Epithelial cell of proximal tubule (primary cell): Measurements from ENCODE around the gene PAPPA. TPM values are rescaled to one million over a fixed set of nuclear protein-coding genes. Genes with fewer than 3 reads are reported as not detected.
A peak's percentile ranks its signal among the peaks of the same experiment; 100 is the strongest.

ENCODE experiments used
- DNase-seq: peaks from one replicate; pipeline ENCODE4 v3.0.0-alpha.2; 2011; ENCODE audit warnings: low read depth
- H3K4me3 ChIP-seq: 2 replicates; pipeline ENCODE4 v1.5.1; 2011; ENCODE audit warnings: low read depth, mild to moderate bottlenecking, low read length
- total RNA-seq: library from RNA; depleted of rRNA; stranded (reverse); fragments of >200 nt; gene quantifications from 2 replicates; pipeline ENCODE4 v1.2.3, GENCODE V29; 2015
- TF ChIP-seq, protein P1 (sequence below): conservative IDR thresholded peaks from 2 replicates; pipeline ENCODE4 v1.5.1; 2012; ENCODE audit warnings: low read depth, mild to moderate bottlenecking, low read length

PAPPA gene
- total RNA-seq, 1 donor from 2014 or later: 2.5 TPM

DNA sequence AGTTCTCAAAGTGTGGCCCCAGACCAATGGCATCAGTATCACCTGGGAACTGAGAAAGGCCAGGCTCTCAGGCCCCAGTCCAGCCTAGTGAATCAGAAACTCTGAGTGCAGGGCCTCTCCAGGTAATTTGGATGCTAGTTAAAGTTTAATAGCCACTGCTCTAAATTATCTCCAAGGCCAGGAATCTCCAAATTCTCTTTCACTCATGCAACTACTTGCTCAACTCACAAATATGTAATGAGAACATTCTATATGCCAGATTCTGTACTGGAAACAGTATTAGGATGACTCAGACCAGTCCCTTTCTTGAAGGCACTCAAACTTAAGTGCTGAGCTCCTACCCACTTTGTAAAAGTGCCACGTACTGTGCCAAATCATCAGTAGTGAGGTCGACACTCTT is 84.6 kb downstream of the PAPPA start:
- TF ChIP-seq, protein P1, sequence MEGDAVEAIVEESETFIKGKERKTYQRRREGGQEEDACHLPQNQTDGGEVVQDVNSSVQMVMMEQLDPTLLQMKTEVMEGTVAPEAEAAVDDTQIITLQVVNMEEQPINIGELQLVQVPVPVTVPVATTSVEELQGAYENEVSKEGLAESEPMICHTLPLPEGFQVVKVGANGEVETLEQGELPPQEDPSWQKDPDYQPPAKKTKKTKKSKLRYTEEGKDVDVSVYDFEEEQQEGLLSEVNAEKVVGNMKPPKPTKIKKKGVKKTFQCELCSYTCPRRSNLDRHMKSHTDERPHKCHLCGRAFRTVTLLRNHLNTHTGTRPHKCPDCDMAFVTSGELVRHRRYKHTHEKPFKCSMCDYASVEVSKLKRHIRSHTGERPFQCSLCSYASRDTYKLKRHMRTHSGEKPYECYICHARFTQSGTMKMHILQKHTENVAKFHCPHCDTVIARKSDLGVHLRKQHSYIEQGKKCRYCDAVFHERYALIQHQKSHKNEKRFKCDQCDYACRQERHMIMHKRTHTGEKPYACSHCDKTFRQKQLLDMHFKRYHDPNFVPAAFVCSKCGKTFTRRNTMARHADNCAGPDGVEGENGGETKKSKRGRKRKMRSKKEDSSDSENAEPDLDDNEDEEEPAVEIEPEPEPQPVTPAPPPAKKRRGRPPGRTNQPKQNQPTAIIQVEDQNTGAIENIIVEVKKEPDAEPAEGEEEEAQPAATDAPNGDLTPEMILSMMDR: no peak
- H3K4me3 ChIP-seq: no peak overlapping the region
- DNase-seq: peak; percentile 56

DNA sequence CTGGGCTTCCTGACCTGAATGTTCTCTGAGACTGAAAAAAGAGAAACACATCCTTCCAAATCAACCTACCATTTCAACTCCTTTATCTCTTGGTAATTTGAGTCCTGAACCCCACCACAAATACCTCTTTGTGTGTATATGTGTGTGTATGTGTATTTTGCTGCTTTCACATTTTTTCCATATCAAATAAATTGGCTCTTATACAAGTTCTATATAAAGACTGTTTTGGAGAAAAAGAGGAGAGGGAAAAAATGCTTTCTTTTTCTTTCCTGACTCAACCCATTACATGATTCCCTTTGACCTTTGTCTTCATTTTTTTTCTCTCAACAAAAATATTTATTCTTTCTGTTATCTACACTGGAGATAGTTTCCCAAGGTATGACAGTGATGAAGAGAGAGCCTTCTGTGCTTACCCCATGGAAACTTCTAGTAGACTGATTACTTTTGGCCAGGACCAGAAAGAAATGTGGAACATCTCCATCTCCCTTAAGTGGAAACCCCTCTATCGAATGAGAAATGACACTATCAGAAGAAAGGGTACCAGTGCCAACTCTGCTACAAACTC is 85.3 kb downstream of the PAPPA start:
- TF ChIP-seq, protein P1: no peak
- DNase-seq: no peak
- no peak overlapping the region for H3K4me3 ChIP-seq

DNA sequence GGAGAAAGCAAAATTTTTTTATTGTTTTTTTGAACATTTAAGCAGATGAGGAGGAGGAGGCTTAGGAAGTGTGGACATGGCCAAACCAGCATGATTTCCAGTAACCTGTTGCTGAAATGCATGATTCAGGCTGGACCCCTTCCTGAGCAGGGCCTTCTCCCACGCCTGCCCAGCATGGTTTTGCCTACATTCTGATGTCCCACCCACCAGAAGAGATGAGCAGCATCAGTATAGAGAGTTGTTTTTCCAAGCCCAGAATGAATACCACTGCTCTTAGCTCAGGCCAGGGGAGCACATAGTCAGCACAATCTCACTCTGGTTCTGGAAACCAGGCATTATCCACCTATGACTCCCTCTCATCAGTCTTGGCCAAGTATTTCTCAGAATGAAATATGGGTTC is 90.1 kb downstream of the PAPPA start:
- no peak overlapping the region for H3K4me3 ChIP-seq
- DNase-seq: no peak
- TF ChIP-seq, protein P1: no peak

DNA sequence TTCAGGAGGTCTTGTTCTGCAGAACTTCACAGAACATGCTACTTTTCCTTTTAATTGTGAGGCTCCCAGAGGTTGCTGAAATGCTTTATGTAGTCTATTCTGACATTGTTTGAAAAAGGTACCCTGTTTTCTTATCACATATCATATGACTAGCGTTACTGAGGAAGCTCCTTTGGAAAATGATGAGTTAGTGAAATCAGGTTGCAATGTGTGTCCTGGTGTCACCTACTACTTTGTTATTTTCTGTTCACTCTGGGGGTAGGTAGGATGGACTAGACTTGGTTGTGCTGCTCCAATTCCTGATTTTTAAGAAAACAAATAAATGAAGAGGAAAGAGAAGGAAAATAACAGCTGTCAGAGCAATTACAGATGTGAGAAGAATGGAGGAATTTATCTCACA is 93.7 kb downstream of the PAPPA start:
- DNase-seq: no peak
- TF ChIP-seq, protein P1: no peak
- no peak overlapping the region for H3K4me3 ChIP-seq

DNA sequence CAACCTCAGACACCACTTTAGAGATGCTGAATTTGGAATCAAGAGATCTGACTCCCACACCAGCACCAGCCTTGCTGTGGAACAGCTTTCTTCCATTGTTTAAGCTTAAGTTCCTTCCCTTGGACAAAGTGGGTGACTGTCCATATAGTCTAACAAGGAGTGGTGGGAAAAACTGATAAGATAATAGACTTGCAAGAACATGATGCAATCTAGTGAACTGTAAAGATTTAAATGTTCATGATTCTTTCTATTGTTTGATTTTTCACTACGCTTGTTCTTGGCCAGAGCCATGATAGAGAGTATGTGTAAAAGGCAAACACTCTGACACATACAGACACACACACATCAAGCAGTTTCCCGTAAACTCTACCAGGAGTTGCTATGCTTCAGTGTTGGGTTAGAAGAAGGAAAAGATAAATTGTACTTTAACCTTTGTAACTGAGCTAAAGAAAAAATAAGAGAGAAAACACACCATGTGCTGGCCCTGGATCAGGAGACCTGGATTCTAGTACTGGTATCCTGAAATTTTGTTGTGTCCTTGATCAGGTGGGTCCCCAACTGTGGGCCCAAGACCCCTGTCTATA is 94.3 kb downstream of the PAPPA start:
- DNase-seq: no peak
- H3K4me3 ChIP-seq: no peak overlapping the region
- TF ChIP-seq, protein P1: no peak

DNA sequence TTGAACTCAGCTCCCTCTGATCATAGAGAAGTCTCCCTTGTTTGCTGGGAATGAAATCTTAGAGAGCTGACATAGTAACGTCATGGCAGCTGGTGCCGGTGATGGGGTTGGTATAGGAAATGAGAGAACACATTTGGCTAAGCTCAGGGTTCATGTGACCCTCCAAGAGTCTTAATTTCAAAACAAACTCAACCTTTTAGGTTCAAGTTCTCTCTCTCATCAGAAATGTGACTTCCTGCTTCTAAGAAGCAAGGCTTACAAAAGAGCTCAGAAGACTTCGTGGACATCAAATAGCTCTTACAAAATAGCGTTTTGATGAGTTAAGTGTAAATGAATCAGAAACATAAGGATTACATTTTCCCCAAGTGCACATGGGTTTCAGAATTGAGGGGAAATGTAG is 97.3 kb downstream of the PAPPA start:
- TF ChIP-seq, protein P1: no peak
- no peak for DNase-seq
- no peak overlapping the region for H3K4me3 ChIP-seq

DNA sequence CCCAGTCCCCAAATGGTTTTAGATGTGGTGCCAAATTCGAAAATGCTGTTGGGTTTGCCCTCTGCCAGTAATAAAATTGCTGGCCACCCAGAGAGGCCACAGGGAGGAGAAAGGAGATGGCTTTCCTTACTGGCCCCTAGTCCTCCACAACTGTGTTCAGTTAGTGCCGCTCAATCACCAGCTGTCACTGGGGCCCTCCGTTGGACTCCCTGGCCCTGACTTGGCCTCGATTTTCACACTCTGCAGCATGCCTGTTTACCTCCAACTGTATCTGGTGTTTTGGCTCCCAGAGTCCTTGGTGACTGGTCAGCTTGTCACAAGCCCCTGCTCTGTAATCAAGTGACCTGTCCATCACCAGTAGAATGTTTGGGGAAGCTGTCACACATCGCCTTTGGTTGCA is 97.8 kb downstream of the PAPPA start:
- TF ChIP-seq, protein P1: no peak
- no peak for DNase-seq
- no peak overlapping the region for H3K4me3 ChIP-seq
